ENCODE results near the gene KRTAP13-1. TPM values are rescaled to one million over a fixed set of nuclear protein-coding genes. Genes with fewer than 3 reads are reported as not detected.

The KRTAP13-1 gene
- total RNA-seq, 1 donor from 2014 or later: not detected

DNA sequence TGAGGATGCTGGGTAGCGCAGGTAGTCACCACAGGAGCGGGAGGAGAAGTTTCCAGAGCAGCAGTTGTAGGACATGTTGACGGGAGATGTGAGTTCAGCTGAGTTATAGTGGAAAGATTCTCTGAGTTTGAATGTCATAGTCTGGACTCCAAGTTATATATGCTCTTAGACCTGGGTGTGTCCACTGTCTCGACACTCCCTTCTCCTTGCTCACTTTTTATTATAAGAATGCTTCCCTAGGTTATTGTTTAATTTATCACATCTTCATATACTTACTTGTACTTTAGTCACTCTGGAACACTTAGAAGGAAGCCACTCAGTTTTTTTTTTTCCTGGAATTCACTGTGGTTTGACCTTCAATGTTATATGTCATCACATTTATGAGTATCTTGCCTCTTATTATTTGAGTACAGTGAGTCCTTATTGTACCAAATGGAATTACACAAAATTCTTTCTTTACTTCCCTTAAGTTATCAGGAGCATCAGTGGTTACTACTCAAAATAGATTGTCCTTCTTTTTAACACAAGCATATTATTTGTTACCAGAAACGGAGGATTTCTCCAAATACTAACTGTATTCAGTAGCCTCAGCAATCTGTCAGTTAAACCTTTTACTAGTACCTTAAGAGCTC, 23.6 kb upstream of the KRTAP13-1 start, which contains the start of gene KRTAP13-2:
TSS of gene KRTAP13-2 (minus strand) at position 133 of the 632 bp plus-strand sequence. CDS start at position 75, 58 bp downstream.
- DNase-seq (ENCODE audit: low read depth) (no peak), FAIRE-seq (no peak)
- TF ChIP-seq, protein P1, sequence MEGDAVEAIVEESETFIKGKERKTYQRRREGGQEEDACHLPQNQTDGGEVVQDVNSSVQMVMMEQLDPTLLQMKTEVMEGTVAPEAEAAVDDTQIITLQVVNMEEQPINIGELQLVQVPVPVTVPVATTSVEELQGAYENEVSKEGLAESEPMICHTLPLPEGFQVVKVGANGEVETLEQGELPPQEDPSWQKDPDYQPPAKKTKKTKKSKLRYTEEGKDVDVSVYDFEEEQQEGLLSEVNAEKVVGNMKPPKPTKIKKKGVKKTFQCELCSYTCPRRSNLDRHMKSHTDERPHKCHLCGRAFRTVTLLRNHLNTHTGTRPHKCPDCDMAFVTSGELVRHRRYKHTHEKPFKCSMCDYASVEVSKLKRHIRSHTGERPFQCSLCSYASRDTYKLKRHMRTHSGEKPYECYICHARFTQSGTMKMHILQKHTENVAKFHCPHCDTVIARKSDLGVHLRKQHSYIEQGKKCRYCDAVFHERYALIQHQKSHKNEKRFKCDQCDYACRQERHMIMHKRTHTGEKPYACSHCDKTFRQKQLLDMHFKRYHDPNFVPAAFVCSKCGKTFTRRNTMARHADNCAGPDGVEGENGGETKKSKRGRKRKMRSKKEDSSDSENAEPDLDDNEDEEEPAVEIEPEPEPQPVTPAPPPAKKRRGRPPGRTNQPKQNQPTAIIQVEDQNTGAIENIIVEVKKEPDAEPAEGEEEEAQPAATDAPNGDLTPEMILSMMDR (IDR thresholded peaks at IDR 0.05; ENCODE audit: insufficient read depth, low read depth, low read length): no peak
- TF ChIP-seq EZH2 (IDR thresholded peaks at IDR 0.05; ENCODE audit: insufficient read depth, low read length): no peak
- Mint-ChIP-seq H3K27ac (ENCODE audit: unreplicated experiment) (no peak within 1 kb of the TSS), H3K4me1 (ENCODE audit: low read depth, unreplicated experiment) (no peaks in the 10 kb centered on the region), H3K36me3 (ENCODE audit: low read depth, unreplicated experiment) (no peaks in the 10 kb centered on the region), H3K27me3 (ENCODE audit: low read depth, unreplicated experiment) (no peaks in the 10 kb centered on the region), H3K4me3 (ENCODE audit: unreplicated experiment) (no peak within 1 kb of the TSS), H3K9me3 (ENCODE audit: unreplicated experiment) (peaks cover 2% of the 10 kb centered on the region)
- no peak within 1 kb of the TSS for H3K4me3 ChIP-seq (ENCODE audit: insufficient read depth, low read depth, low read length)
- no peaks in the 10 kb centered on the region for H3K36me3 ChIP-seq (ENCODE audit: insufficient read depth, low read length)
- H3K27me3 ChIP-seq (ENCODE audit: insufficient read depth, low read length): no peaks in the 10 kb centered on the region
- H3K4me2 ChIP-seq (ENCODE audit: low read length): no peak within 1 kb of the TSS
- H3K9ac ChIP-seq (ENCODE audit: low read length): no peak within 1 kb of the TSS
- H3K9me3 ChIP-seq (ENCODE audit: insufficient read depth, low read depth, low read length): no peaks in the 10 kb centered on the region
- no peak within 1 kb of the TSS for H3K27ac ChIP-seq (ENCODE audit: low read depth, low read length)
- no peaks in the 10 kb centered on the region for H3K4me1 ChIP-seq (ENCODE audit: insufficient read depth, low read length)
- H3K79me2 ChIP-seq (ENCODE audit: insufficient read depth, low read length): no peaks in the 10 kb centered on the region
- H4K20me1 ChIP-seq (ENCODE audit: insufficient read depth, low read length): no peaks in the 10 kb centered on the region
- no peak within 1 kb of the TSS for H2AFZ ChIP-seq (ENCODE audit: low read depth, low read length)

DNA sequence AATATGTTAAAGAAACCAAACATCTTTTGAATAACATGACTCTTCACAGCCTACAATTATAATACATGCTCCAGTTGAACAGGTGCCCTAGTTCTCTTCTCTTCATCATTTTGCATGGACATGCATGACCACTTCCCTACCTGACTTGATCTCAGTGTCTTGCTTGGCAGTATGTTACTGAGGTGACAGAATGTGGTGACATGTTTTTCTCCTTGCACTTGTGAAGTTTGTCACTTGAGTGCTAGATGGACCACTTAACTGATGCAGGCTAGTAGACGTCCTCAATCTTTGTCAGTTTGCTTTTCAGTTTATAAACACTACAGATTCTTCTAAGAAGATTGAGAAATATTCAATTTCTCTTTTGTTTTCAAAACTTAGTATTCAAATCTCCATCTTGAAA, 13.6 kb upstream of the KRTAP13-1 start:
- Mint-ChIP-seq H3K9me3 (ENCODE audit: unreplicated experiment) (no peaks in the 10 kb centered on the region), H3K36me3 (ENCODE audit: low read depth, unreplicated experiment) (no peaks in the 10 kb centered on the region), H3K27ac (ENCODE audit: unreplicated experiment) (no peak overlapping the region), H3K4me3 (ENCODE audit: unreplicated experiment) (no peak overlapping the region), H3K4me1 (ENCODE audit: low read depth, unreplicated experiment) (no peaks in the 10 kb centered on the region), H3K27me3 (ENCODE audit: low read depth, unreplicated experiment) (no peaks in the 10 kb centered on the region)
- no peak overlapping the region for H3K4me2 ChIP-seq (ENCODE audit: low read length)
- FAIRE-seq (no peak), DNase-seq (ENCODE audit: low read depth) (no peak)
- TF ChIP-seq EZH2 (IDR thresholded peaks at IDR 0.05; ENCODE audit: insufficient read depth, low read length): no peak
- TF ChIP-seq, protein P1 (IDR thresholded peaks at IDR 0.05; ENCODE audit: insufficient read depth, low read depth, low read length): no peak
- H3K36me3 ChIP-seq (ENCODE audit: insufficient read depth, low read length): no peaks in the 10 kb centered on the region
- no peaks in the 10 kb centered on the region for H3K79me2 ChIP-seq (ENCODE audit: insufficient read depth, low read length)
- no peaks in the 10 kb centered on the region for H4K20me1 ChIP-seq (ENCODE audit: insufficient read depth, low read length)
- no peaks in the 10 kb centered on the region for H3K4me1 ChIP-seq (ENCODE audit: insufficient read depth, low read length)
- H3K27me3 ChIP-seq (ENCODE audit: insufficient read depth, low read length): no peaks in the 10 kb centered on the region
- H3K9ac ChIP-seq (ENCODE audit: low read length): no peak overlapping the region
- no peak overlapping the region for H2AFZ ChIP-seq (ENCODE audit: low read depth, low read length)
- H3K9me3 ChIP-seq (ENCODE audit: insufficient read depth, low read depth, low read length): no peaks in the 10 kb centered on the region
- H3K4me3 ChIP-seq (ENCODE audit: insufficient read depth, low read depth, low read length): no peak overlapping the region
- no peak overlapping the region for H3K27ac ChIP-seq (ENCODE audit: low read depth, low read length)

DNA sequence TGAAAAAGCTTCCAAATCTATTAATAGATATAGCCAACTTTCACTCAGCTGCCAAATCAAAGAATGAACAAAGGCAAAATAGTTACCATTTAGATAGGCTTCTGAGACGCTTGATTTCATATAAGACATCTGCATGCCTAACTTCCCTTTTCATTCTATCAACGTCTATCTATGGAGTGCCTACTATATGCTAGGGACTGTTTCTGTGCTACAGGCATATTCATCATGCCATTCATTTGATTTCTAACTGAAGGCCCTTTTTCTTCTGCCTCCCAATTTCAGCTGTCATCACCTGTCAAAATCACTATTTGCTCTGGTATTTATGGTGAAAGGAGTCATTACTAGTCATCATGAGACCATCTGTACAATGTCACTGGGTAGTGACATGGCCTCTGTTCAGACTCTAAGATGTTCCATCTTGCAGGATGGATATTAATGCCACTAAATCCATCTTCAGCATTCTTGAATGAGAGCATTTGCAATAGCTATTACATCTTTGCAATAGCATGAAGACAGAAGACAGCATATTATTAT, 4.3 kb upstream of the KRTAP13-1 start:
- TF ChIP-seq, protein P1 (IDR thresholded peaks at IDR 0.05; ENCODE audit: insufficient read depth, low read depth, low read length): no peak
- no peak for TF ChIP-seq EZH2 (IDR thresholded peaks at IDR 0.05; ENCODE audit: insufficient read depth, low read length)
- FAIRE-seq: no peak

More for the DNA sequence above, 4.3 kb upstream of the KRTAP13-1 start:
- no peaks in the 10 kb centered on the region for H3K36me3 Mint-ChIP-seq (ENCODE audit: low read depth, unreplicated experiment)
- Histone ChIP-seq H3K4me3 (ENCODE audit: insufficient read depth, low read depth, low read length) (no peak overlapping the region), H3K36me3 (ENCODE audit: insufficient read depth, low read length) (no peaks in the 10 kb centered on the region), H3K27ac (ENCODE audit: low read depth, low read length) (no peak overlapping the region), H3K4me1 (ENCODE audit: insufficient read depth, low read length) (no peaks in the 10 kb centered on the region), H3K27me3 (ENCODE audit: insufficient read depth, low read length) (no peaks in the 10 kb centered on the region), H4K20me1 (ENCODE audit: insufficient read depth, low read length) (no peaks in the 10 kb centered on the region), H3K79me2 (ENCODE audit: insufficient read depth, low read length) (no peaks in the 10 kb centered on the region), H3K4me2 (ENCODE audit: low read length) (no peak overlapping the region), H3K9me3 (ENCODE audit: insufficient read depth, low read depth, low read length) (peaks cover 9% of the 10 kb centered on the region), H2AFZ (ENCODE audit: low read depth, low read length) (no peak overlapping the region), H3K9ac (ENCODE audit: low read length) (no peak overlapping the region)
- no peaks in the 10 kb centered on the region for H3K4me1 Mint-ChIP-seq (ENCODE audit: low read depth, unreplicated experiment)
- H3K9me3 Mint-ChIP-seq (ENCODE audit: unreplicated experiment): no peaks in the 10 kb centered on the region
- no peak overlapping the region for H3K27ac Mint-ChIP-seq (ENCODE audit: unreplicated experiment)
- no peak for DNase-seq (ENCODE audit: low read depth)
- no peak overlapping the region for H3K4me3 Mint-ChIP-seq (ENCODE audit: unreplicated experiment)
- no peaks in the 10 kb centered on the region for H3K27me3 Mint-ChIP-seq (ENCODE audit: low read depth, unreplicated experiment)

All from astrocyte (in vitro differentiated cells and primary cell).